Ovary (tissue), 3 donors: Measurements from ENCODE around the gene ICAM3.

ENCODE experiments used
- EP300 ChIP-seq: sonication (generic); formaldehyde crosslinking; IDR thresholded peaks from one replicate; pipeline ENCODE4 v1.6.1; 2017; ENCODE audit warnings: antibody characterized with exemption
- POLR2A ChIP-seq: fragments of 450-650 bp; IDR thresholded peaks from one replicate; pipeline ENCODE4 v1.6.1; 2017; ENCODE audit warnings: antibody characterized with exemption, mild to moderate bottlenecking, moderate library complexity
- TF ChIP-seq, protein P1 (sequence below), 3 donors: fragments of 450-650 bp in 2 of 3; fragments of 200-600 bp in 1 of 3; IDR thresholded peaks; one replicate each; pipeline versions ENCODE4 v1.5.1 to v1.8.0; 2016 to 2022; ENCODE audit warnings: antibody characterized with exemption in 3 of 3, mild to moderate bottlenecking in 1 of 3
- donor health status: DM: no; HTN: no; CAD: no.

DNA sequence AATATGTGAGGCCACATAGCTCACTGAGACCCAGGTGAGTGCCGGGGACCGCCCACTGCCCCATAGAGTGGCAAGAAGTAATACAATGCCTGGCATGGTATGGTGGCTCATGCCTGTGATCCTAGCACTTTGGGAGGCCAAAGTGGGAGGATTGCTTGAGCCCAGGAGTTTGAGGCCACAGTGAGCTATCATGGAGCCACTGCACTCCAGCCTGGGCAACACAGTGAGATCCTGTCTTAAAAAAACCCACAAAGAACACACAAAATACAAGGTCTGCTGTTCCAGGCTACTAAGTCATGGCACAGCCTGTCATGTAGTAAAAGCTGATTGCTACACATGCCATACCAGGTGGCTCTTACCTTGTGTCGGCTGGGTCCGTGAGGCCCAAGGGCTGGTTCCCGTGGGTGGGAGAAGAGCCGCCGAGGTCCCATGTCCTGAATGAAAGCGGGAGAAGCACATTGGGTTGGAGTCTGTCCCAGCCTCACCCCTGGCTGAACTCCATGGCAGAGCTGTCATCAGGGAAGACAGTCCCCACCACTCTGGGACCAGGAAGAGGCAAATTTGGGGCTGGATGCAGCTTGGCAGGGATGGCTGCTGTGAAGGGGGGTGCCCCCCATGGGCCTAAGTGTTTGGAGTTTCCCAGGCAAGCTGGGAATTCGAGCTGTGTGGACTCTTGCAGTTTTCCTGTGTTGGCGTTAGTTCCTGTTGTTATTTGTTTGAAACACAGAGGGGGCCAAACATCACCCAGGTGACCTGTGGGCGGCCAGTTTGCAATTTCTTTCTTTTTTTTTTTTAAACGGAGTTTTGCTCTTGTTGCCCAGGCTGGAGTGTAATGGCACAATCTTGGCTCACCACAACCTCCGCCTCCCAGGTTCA, 20.4 kb downstream of the ICAM3 start:
- no peak for TF ChIP-seq POLR2A
- TF ChIP-seq, protein P1, sequence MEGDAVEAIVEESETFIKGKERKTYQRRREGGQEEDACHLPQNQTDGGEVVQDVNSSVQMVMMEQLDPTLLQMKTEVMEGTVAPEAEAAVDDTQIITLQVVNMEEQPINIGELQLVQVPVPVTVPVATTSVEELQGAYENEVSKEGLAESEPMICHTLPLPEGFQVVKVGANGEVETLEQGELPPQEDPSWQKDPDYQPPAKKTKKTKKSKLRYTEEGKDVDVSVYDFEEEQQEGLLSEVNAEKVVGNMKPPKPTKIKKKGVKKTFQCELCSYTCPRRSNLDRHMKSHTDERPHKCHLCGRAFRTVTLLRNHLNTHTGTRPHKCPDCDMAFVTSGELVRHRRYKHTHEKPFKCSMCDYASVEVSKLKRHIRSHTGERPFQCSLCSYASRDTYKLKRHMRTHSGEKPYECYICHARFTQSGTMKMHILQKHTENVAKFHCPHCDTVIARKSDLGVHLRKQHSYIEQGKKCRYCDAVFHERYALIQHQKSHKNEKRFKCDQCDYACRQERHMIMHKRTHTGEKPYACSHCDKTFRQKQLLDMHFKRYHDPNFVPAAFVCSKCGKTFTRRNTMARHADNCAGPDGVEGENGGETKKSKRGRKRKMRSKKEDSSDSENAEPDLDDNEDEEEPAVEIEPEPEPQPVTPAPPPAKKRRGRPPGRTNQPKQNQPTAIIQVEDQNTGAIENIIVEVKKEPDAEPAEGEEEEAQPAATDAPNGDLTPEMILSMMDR (IDR thresholded peaks at IDR 0.05): no peak
- TF ChIP-seq EP300: no peak
